Activated CD4-positive, alpha-beta memory T cell treated with anti-CD3 and anti-CD28 coated beads for 36 hours (primary cell): ENCODE data around the gene ANXA6. TPM values are rescaled to one million over a fixed set of nuclear protein-coding genes. Genes with fewer than 3 reads are reported as not detected.

Source experiments
- CTCF ChIA-PET: fragments of 350-600 bp; sonication (Branson Sonifier 250); formaldehyde crosslinking; loops from one replicate; lab custom pipeline; 2021; ENCODE audit warnings: antibody characterized with exemption, inconsistent platforms; lab: Charles Lee
- POLR2A ChIA-PET: fragments of 350-600 bp; sonication (Branson Sonifier 250); formaldehyde crosslinking; loops from one replicate; lab custom pipeline; 2021; ENCODE audit warnings: antibody characterized with exemption; lab: Charles Lee
- DNase-seq: peaks from one replicate; pipeline ENCODE4 v3.0.0-alpha.2; 2020
- H3K27ac Mint-ChIP-seq: one replicate; pipeline ENCODE4 v1.8.0; 2021; ENCODE audit warnings: mixed read lengths
- H3K27me3 Mint-ChIP-seq: one replicate; pipeline ENCODE4 v1.8.0; 2021; ENCODE audit warnings: mixed read lengths
- H3K36me3 Mint-ChIP-seq: one replicate; pipeline ENCODE4 v1.8.0; 2021; ENCODE audit warnings: mixed read lengths
- H3K4me1 Mint-ChIP-seq: one replicate; pipeline ENCODE4 v1.8.0; 2021; ENCODE audit warnings: low read depth, mixed read lengths
- H3K4me3 Mint-ChIP-seq: one replicate; pipeline ENCODE4 v1.8.0; 2021; ENCODE audit warnings: mild to moderate bottlenecking, mixed read lengths
- H3K9me3 Mint-ChIP-seq: one replicate; pipeline ENCODE4 v1.8.0; 2021; ENCODE audit warnings: mixed read lengths
- intact Hi-C: fragments of 100-400 bp; cut with micrococcal nuclease; formaldehyde crosslinking; loops from one replicate; pipeline ENCODE4 v1.15.1; 2023
- total RNA-seq, 2 experiments: library from RNA; stranded (reverse); gene quantifications; one replicate each; pipeline ENCODE4 v1.2.3, GENCODE V29; 2021

Gene ANXA6
- total RNA-seq, 2 experiments from 2014 or later: 430 to 443 TPM

DNA sequence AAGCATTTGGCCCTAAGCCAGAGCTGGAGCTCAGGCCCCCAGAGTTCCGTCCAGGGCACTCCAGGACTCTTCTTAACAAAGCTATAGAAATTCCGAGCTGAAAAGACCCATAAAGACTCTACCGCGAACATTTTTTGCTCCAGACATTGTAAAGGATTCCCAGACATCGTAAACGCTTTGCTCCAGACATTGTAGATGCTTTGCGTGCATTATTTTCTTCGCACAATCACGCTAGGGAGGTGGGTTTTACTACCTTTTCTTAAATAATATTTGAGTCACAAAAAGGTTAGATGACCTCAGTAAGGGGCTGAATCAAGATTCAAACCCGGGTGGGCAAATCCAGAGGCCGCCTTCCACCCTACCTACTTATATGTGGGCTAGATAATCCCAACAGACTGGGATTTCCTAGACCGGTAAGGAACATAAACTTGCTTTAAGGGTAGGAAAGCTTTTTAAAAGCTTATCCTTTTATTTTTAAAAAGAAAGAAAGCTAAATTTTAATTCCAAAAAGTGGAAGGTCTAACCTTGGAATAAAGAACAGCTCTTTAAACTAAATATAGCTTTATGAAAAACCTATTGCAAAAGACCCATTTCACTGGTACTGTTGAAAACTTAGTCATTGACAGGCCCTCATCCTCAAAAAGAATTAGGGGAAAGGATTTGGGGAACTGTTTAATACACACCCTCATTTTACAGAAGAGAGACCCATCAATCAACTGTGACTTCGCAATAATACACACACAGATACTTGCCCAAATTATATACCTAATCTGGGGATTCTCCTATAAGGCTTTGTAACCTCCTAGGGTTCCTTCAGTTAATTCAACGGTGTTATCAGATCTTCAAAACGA, 75.9 kb downstream of the ANXA6 start:
- Mint-ChIP-seq H3K4me1 (peaks cover 65% of the 10 kb centered on the region), H3K4me3 (peak overlapping the region; percentile 89), H3K27ac (peak overlapping the region; percentile 94), H3K36me3 (peaks cover 72% of the 10 kb centered on the region), H3K9me3 (no peaks in the 10 kb centered on the region), H3K27me3 (no peaks in the 10 kb centered on the region)
- DNase-seq: no peak
- CTCF ChIA-PET: interaction anchor here (0.7 to 3.7 kb wide), 9 partner anchors 12 to 86 kb away, joined by 3 to 23 read pairs (median 4); no protein-coding TSS in a partner anchor
- intact Hi-C loops: loop anchor here (1.0 to 10.0 kb wide), 4 partner anchors 17 to 693 kb away; partner anchors contain the start of genes G3BP1 and GM2A
- POLR2A ChIA-PET: interaction anchor here (0.6 to 7.4 kb wide), 10 partner anchors 8 to 131 kb away, joined by 3 to 115 read pairs (median 4); partner anchors contain the start of gene ANXA6

DNA sequence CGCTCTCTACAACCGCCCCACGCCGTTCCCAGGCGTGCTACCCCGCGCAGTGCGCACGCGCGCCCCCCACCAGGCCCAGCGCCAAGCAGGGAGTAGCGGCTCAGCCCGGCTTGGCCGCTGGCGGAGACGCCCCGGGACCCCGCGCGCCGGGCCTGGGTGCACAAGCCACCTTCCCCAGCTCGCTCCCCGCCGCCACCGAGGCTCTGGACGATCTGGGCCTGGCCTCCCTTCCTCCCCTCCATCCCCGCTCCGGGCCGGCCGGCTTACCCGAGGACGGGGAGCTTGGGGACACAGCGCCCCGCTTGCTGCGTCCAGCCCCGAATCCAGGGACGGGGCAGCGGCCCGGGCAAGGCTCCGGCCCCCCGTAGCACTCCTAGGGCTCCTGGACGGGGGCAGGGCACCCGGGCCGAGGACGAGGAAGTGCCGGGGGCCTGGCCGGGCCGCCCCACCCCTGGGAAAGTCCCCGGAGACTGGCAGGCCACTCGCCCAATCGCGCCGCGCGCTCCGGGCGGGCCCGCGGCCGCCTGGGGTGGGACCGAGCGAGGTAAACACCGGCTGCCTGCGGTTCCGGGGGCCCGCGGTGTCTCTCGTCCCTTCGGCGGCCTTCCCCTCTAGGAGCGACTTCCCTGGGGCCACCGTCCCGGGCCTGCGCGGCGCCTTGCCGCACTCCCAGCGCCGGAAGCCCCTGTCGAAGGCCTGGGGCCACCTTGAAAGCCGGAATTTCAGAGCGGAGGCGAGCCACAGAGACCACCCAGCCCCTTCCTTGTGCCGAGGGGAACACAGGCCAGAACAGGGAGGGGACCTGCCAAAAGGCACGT, 76.8 kb downstream of the ANXA6 start, which contains the start of gene TNIP1:
Gene TNIP1, minus strand, starts transcription at position 422 of the 818 bp plus-strand sequence. CDS start 15,939 bp downstream, outside the sequence.
- no peaks in the 10 kb centered on the region for H3K27me3 Mint-ChIP-seq
- ChIA-PET POLR2A (interaction anchor here (0.5 to 7.4 kb wide), 12 partner anchors 9 to 987 kb away, joined by 3 to 115 read pairs (median 4); partner anchors contain the start of gene ANXA6), CTCF (interaction anchor here (0.7 to 3.7 kb wide), 8 partner anchors 8 to 86 kb away, joined by 3 to 23 read pairs (median 3); no protein-coding TSS in a partner anchor)
- peak within 1 kb of the TSS; percentile 94 for H3K27ac Mint-ChIP-seq
- peak; percentile 96 for DNase-seq
- H3K36me3 Mint-ChIP-seq: peaks cover 77% of the 10 kb centered on the region
- peaks cover 69% of the 10 kb centered on the region for H3K4me1 Mint-ChIP-seq
- no peaks in the 10 kb centered on the region for H3K9me3 Mint-ChIP-seq
- intact Hi-C loops: loop anchor here (1.0 to 10.0 kb wide), 4 partner anchors 17 to 694 kb away; partner anchors contain the start of genes G3BP1 and GM2A
- H3K4me3 Mint-ChIP-seq: peak within 1 kb of the TSS; percentile 89

DNA sequence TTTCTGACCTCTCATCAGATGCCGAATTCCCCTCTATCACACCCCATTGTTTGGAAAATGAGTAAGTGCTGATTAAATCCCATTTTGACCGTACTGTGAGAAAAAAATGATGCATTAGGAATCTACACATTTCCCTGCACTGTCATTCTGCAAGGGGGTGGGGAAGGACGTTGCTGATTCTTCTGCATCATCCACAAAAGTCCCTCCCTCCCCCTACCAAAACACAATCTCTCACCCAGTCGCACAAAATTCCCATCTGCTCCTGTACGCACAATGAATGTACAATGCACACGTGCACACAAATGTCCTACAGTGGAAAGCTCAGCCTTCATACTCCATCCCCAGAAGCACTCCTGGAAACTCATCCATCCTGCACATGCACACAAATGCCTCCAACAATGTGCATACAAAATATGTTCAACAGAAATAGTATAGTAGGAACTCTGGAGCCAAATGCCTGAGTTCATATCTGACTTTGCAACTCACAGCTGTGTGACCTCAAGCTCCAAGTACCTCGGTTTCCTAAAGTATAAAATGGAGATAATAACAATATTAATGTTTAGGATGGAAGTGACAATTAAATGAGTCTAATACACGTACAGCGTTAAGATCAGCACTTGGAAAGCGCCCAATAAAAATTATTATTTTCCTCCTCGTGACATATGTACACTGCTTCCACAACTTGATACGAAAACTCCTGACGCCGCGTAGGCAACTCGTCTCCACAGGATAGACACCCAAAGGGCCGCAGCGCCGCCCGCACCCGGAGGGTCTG, 77.6 kb downstream of the ANXA6 start:
- peak overlapping the region; percentile 90 for H3K27ac Mint-ChIP-seq
- ChIA-PET CTCF (interaction anchor here (0.6 to 3.7 kb wide), 7 partner anchors 9 to 640 kb away, joined by 3 to 23 read pairs (median 4); no protein-coding TSS in a partner anchor), POLR2A (interaction anchor here (0.5 to 7.4 kb wide), 12 partner anchors 8 to 986 kb away, joined by 3 to 115 read pairs (median 6); no protein-coding TSS in a partner anchor)
- H3K9me3 Mint-ChIP-seq: no peaks in the 10 kb centered on the region
- peak; percentile 77 for DNase-seq
- H3K27me3 Mint-ChIP-seq: no peaks in the 10 kb centered on the region
- H3K4me1 Mint-ChIP-seq: peaks cover 70% of the 10 kb centered on the region
- intact Hi-C loops: loop anchor here (1.0 to 10.0 kb wide), 7 partner anchors 14 to 695 kb away; partner anchors contain the start of genes CD74, G3BP1, GM2A and RBM22
- H3K36me3 Mint-ChIP-seq: peaks cover 78% of the 10 kb centered on the region
- H3K4me3 Mint-ChIP-seq: peak overlapping the region; percentile 85

DNA sequence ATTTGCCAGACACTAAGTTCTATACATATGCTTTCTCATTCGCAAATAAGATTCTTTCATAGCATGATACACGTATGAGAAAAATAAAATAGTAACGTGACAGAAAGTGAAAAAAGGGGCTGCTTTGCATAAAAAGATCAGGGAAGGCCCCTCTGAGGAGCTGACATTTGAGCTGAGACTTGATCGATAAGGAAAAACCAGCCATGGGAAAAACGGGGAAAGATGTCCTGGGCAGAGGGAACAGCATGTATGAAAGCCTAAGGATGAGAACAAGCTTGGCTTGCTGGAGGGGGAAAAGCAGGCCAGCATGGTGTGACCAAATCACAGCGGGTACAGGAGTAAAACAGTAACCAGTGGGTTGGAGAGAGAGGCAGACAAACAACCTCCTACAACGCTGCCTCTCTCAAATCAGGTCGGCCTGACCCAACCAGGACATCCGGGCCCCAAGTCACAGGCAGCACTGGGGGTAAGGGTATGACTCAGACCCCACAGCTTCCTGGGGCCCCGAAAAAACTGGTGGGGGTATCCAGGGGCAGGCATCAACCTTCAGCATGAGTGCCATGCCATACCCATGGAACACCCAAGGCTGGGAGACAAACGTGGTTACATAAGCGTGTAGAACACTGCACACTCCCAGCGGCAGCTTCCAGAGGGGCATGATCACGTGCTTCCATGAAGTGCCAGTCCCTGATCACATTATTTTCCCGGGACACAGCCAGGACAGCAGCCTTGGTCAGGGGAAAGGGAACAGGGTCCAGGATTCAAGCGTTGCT, 78.9 kb downstream of the ANXA6 start:
- intact Hi-C loops: loop anchor here (1.0 to 5.0 kb wide), 10 partner anchors 9 to 666 kb away; partner anchors contain the start of genes CD74 and RBM22

DNA sequence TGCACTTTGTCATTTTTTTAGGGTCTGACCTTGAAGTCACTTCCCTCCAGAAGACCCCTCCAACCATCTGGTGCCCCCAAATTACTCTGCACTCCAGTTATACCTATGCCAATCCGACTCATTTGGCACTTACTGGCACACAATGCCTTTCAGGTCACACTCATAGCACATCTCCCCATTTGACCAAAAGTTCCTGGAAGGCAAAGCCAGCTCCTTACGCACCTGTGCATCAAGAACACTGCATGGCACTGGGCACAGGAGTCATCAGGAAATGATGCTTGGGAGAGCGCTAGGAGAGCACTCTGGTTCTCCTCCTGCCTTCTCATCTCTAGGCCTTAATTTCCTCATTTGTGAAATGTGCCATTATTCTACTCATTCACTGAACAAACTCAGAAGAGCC, 79.6 kb downstream of the ANXA6 start:
- Mint-ChIP-seq H3K27me3 (no peaks in the 10 kb centered on the region), H3K4me3 (peak overlapping the region; percentile 85), H3K9me3 (no peaks in the 10 kb centered on the region), H3K27ac (peak overlapping the region; percentile 90), H3K36me3 (peaks cover 81% of the 10 kb centered on the region), H3K4me1 (peaks cover 67% of the 10 kb centered on the region)
- intact Hi-C loops: loop anchor here (1.0 to 5.0 kb wide), 9 partner anchors 9 to 666 kb away; partner anchors contain the start of genes CD74 and RBM22
- POLR2A ChIA-PET: interaction anchor here (0.7 to 7.4 kb wide), 11 partner anchors 9 to 75 kb away, joined by 3 to 115 read pairs (median 6); no protein-coding TSS in a partner anchor
- CTCF ChIA-PET: interaction anchor here (0.6 to 4.8 kb wide), 8 partner anchors 8 to 518 kb away, joined by 3 to 21 read pairs (median 4); no protein-coding TSS in a partner anchor
- DNase-seq: peak; percentile 58

More for the DNA sequence above, 78.9 kb downstream of the ANXA6 start:
- Mint-ChIP-seq H3K9me3 (no peaks in the 10 kb centered on the region), H3K27me3 (no peaks in the 10 kb centered on the region), H3K27ac (peak overlapping the region; percentile 90), H3K4me1 (peaks cover 69% of the 10 kb centered on the region), H3K36me3 (peaks cover 77% of the 10 kb centered on the region), H3K4me3 (peak overlapping the region; percentile 85)
- CTCF ChIA-PET: interaction anchor here (0.6 to 3.7 kb wide), 8 partner anchors 9 to 519 kb away, joined by 3 to 23 read pairs (median 4); no protein-coding TSS in a partner anchor
- POLR2A ChIA-PET: interaction anchor here (0.6 to 7.4 kb wide), 14 partner anchors 8 to 76 kb away, joined by 3 to 115 read pairs (median 6); no protein-coding TSS in a partner anchor
- peak; percentile 92 for DNase-seq

DNA sequence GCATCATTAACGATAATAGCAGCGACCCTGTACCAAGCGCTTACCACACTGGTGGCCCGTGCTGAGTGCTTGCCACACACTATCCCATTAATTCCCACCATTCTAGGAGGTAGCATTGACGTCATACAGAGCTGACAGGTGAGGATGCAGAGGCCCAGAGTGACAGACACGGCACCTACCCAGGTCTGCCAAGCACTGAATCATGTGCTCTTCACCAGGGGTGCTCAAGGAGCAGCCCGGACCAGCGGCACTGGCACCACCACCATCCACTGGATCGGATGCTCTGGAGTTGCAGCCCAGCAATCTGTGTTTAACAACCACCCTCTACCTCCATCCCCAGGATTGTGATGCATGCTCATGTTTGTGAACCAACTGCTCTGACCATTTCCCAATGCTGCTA, 80.2 kb downstream of the ANXA6 start:
- Mint-ChIP-seq H3K4me3 (peak overlapping the region; percentile 85), H3K36me3 (peaks cover 77% of the 10 kb centered on the region), H3K27me3 (no peaks in the 10 kb centered on the region), H3K4me1 (peaks cover 67% of the 10 kb centered on the region), H3K27ac (peak overlapping the region; percentile 90), H3K9me3 (no peaks in the 10 kb centered on the region)
- intact Hi-C loops: loop anchor here (5.0 kb wide), 3 partner anchors 295 to 665 kb away; partner anchors contain the start of genes CD74 and RBM22
- CTCF ChIA-PET: interaction anchor here (1.4 to 4.8 kb wide), 4 partner anchors 20 to 518 kb away, joined by 3 to 21 read pairs (median 8); no protein-coding TSS in a partner anchor
- no peak for DNase-seq
- POLR2A ChIA-PET: interaction anchor here (1.1 to 7.4 kb wide), 4 partner anchors 9 to 17 kb away, joined by 3 to 115 read pairs (median 8); no protein-coding TSS in a partner anchor

DNA sequence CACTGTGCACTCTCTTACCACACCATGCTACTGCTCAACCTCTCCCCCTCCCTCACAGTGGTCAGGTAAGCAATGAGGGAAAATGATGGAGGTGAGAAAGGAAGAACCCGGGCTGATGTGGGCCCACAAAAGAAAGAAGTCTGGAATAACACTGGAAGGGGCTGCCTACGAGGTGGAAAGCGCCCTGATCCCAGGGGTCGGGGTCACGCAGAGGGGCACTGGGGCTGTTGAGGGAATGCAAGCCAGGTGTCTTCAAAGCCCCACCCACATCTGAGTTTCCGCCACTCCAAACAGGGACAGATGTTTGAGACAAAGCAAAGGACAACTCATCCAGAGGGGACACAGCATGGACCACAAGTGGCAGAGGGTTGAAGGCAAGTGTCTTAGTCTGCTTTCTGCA, 81.0 kb downstream of the ANXA6 start:
- ChIA-PET CTCF (interaction anchor here (0.6 to 4.8 kb wide), 7 partner anchors 10 to 88 kb away, joined by 3 to 21 read pairs (median 4); no protein-coding TSS in a partner anchor), POLR2A (interaction anchor here (1.3 kb wide), 1 partner anchor 12 kb away, joined by 4 read pairs; no protein-coding TSS in a partner anchor)
- Mint-ChIP-seq H3K36me3 (peaks cover 79% of the 10 kb centered on the region), H3K9me3 (no peaks in the 10 kb centered on the region), H3K27me3 (no peaks in the 10 kb centered on the region), H3K4me1 (peaks cover 69% of the 10 kb centered on the region), H3K4me3 (peak overlapping the region; percentile 85), H3K27ac (peak overlapping the region; percentile 90)
- intact Hi-C loops: loop anchor here (5.0 kb wide), 3 partner anchors 294 to 664 kb away; partner anchors contain the start of genes CD74 and RBM22
- DNase-seq: no peak

DNA sequence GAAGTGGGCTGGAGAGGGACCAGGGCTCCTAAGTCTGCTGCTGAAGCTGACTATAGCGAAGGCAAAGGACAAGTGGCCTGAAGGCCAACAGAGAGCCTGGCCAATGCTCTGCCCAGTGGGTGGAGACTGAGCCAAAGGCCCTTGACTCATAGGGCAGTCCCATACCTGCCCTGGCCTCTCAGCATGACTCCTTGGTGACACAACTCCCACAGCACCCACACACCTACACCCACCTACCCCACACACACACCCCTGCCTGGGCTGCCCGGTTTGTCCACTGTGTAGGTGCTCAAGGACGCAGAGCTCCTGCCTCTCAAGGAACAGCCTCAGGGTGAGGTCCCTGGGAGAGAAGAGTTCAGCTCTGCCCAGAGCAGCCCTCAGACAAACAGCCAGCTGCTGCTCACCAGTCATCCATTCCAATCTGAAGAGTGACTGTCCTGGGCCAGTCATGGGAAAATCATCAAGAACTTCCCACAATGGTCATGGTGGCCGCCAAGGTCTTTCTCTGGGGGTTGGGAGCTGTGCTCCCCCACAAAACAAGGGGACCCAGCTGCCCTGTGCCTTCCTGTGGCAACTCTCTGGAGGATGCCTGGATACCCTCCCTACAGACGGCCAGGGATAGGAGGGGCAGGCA, 81.8 kb downstream of the ANXA6 start:
- DNase-seq: peak; percentile 63
- peaks cover 80% of the 10 kb centered on the region for H3K36me3 Mint-ChIP-seq
- intact Hi-C loops: loop anchor here (5.0 kb wide), 3 partner anchors 294 to 664 kb away; partner anchors contain the start of genes CD74 and RBM22
- peaks cover 77% of the 10 kb centered on the region for H3K4me1 Mint-ChIP-seq
- peak overlapping the region; percentile 85 for H3K4me3 Mint-ChIP-seq
- H3K9me3 Mint-ChIP-seq: no peaks in the 10 kb centered on the region
- CTCF ChIA-PET: interaction anchor here (0.6 to 4.8 kb wide), 5 partner anchors 11 to 89 kb away, joined by 3 to 21 read pairs (median 4); no protein-coding TSS in a partner anchor
- POLR2A ChIA-PET: interaction anchor here (0.8 to 1.3 kb wide), 3 partner anchors 10 to 81 kb away, joined by 4 read pairs; no protein-coding TSS in a partner anchor
- peak overlapping the region; percentile 90 for H3K27ac Mint-ChIP-seq
- H3K27me3 Mint-ChIP-seq: no peaks in the 10 kb centered on the region

DNA sequence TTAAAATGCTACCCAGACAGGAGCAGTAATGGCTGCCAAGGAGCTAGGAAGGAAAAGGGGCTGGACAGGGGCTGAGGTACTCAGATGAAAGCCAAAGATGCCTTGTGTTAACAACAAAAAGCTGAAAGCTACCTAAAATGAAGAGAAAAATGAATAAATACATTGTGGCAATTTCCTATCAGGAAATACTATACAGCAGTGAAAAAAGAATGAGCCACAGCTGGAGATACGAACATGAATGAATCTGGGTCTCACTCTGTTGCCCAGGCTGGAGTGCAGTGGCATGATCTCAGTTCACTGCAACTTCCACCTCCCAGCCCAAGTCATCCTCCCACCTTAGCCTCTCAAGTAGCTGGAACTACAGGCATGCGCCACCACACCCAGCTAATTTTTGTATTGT, 83.0 kb downstream of the ANXA6 start:
- no peak overlapping the region for H3K4me3 Mint-ChIP-seq
- DNase-seq: no peak
- peak overlapping the region; percentile 90 for H3K27ac Mint-ChIP-seq
- CTCF ChIA-PET: interaction anchor here (0.9 to 4.8 kb wide), 3 partner anchors 9 to 41 kb away, joined by 3 to 21 read pairs (median 16); no protein-coding TSS in a partner anchor
- intact Hi-C loops: no loop called here
- H3K9me3 Mint-ChIP-seq: no peaks in the 10 kb centered on the region
- POLR2A ChIA-PET: interaction anchor here (1.3 kb wide), 1 partner anchor 10 kb away, joined by 4 read pairs; no protein-coding TSS in a partner anchor
- H3K36me3 Mint-ChIP-seq: peaks cover 82% of the 10 kb centered on the region
- no peaks in the 10 kb centered on the region for H3K27me3 Mint-ChIP-seq
- peaks cover 87% of the 10 kb centered on the region for H3K4me1 Mint-ChIP-seq
